ENCODE measurements around the gene TRIM26. TPM values are rescaled to one million over a fixed set of nuclear protein-coding genes. Genes with fewer than 3 reads are reported as not detected.
"Not testable (repeated sequence)": the region's sequence is repeated elsewhere in the genome, so short reads cannot be mapped to it uniquely, and the experiment has no call there.

The TRIM26 gene
- 27.2 and 56.4 TPM in 2 replicates for total RNA-seq (2014; rRNA removed; shearing (Covaris generic))

GRCh38 chr6:30212865-30213666, at the start of gene TRIM26:
TSS of gene TRIM26 (minus strand) at chr6:30213406. CDS start at chr6:30199103, 14,303 bp downstream.
- Histone ChIP-seq H3K4me1 (replicated peaks) (peaks cover 33% of the 10 kb centered on the region), H3K27ac (peak within 1 kb of the TSS; percentile 79), H3K4me3 (peak within 1 kb of the TSS; percentile 76), H3K27me3 (replicated peaks) (no peaks in the 10 kb centered on the region), H3K36me3 (peaks cover 26% of the 10 kb centered on the region), H3K9me3 (replicated peaks) (no peaks in the 10 kb centered on the region)
- peak; percentile 96 to 98 for DNase-seq (ENCODE audit: low read depth in 1 of 2, low spot score in 2 of 2)

GRCh38 chr6:30260036-30260504, 46.9 kb upstream of the TRIM26 start:
- Histone ChIP-seq H3K27me3 (replicated peaks) (peaks cover 18% of the 10 kb centered on the region; the same call in 1 of the 2 replicates), H3K36me3 (no peaks in the 10 kb centered on the region), H3K4me1 (replicated peaks) (peaks cover 33% of the 10 kb centered on the region), H3K27ac (no peak overlapping the region), H3K9me3 (replicated peaks) (no peaks in the 10 kb centered on the region), H3K4me3 (peak overlapping the region; percentile 65)
- no peak for DNase-seq (ENCODE audit: low read depth in 1 of 2, low spot score in 2 of 2)

- no peaks in the 10 kb centered on the region for H3K9me3 ChIP-seq (replicated peaks)
- peaks cover 18% of the 10 kb centered on the region; the same call in 1 of the 2 replicates for H3K27me3 ChIP-seq (replicated peaks)
- peaks cover 26% of the 10 kb centered on the region for H3K4me1 ChIP-seq (replicated peaks)
- H3K36me3 ChIP-seq, result no peaks in the 10 kb centered on the region
- no peak overlapping the region for H3K27ac ChIP-seq
- peak overlapping the region; percentile 65 for H3K4me3 ChIP-seq
- DNase-seq (ENCODE audit: low read depth in 1 of 2, low spot score in 2 of 2), result peak; percentile 69 to 73
Measured at GRCh38 chr6:30259140-30260035, 46.2 kb upstream of the TRIM26 start.

GRCh38 chr6:30258204-30258603, 45.0 kb upstream of the TRIM26 start:
- Histone ChIP-seq H3K4me3 (no peak overlapping the region), H3K27ac (no peak overlapping the region), H3K36me3 (no peaks in the 10 kb centered on the region), H3K4me1 (replicated peaks) (peaks cover 14% of the 10 kb centered on the region), H3K9me3 (replicated peaks) (no peaks in the 10 kb centered on the region), H3K27me3 (replicated peaks) (peaks cover 22% of the 10 kb centered on the region; the same call in 1 of the 2 replicates)
- DNase-seq (ENCODE audit: low read depth in 1 of 2, low spot score in 2 of 2), result no peak

- DNase-seq (ENCODE audit: low read depth in 1 of 2, low spot score in 2 of 2), result not testable (repeated sequence)
- peaks cover 21% of the 10 kb centered on the region; the same call in 1 of the 2 replicates for H3K27me3 ChIP-seq (replicated peaks)
Measured at GRCh38 chr6:30252417-30252816, 39.2 kb upstream of the TRIM26 start.

GRCh38 chr6:30244560-30244959, 31.4 kb upstream of the TRIM26 start:
- no peak for DNase-seq (ENCODE audit: low read depth in 1 of 2, low spot score in 2 of 2)
- no peaks in the 10 kb centered on the region for H3K4me1 ChIP-seq (replicated peaks)
- H3K36me3 ChIP-seq, result no peaks in the 10 kb centered on the region
- no peak overlapping the region for H3K4me3 ChIP-seq
- peaks cover 27% of the 10 kb centered on the region for H3K27me3 ChIP-seq (replicated peaks)
- H3K9me3 ChIP-seq (replicated peaks), result no peaks in the 10 kb centered on the region
- no peak overlapping the region for H3K27ac ChIP-seq

More at GRCh38 chr6:30252417-30252816, 39.2 kb upstream of the TRIM26 start:
- H3K27ac ChIP-seq; H3K4me1 ChIP-seq (replicated peaks); H3K9me3 ChIP-seq (replicated peaks); H3K4me3 ChIP-seq; H3K36me3 ChIP-seq: not testable (repeated sequence)

- Histone ChIP-seq H3K36me3 (no peaks in the 10 kb centered on the region), H3K9me3 (replicated peaks) (no peaks in the 10 kb centered on the region), H3K4me3 (no peak overlapping the region), H3K27me3 (replicated peaks) (peaks cover 46% of the 10 kb centered on the region), H3K27ac (no peak overlapping the region), H3K4me1 (replicated peaks) (no peaks in the 10 kb centered on the region)
- peak in 1 of 2 experiments; percentile 20 for DNase-seq (ENCODE audit: low read depth in 1 of 2, low spot score in 2 of 2)
Measured at GRCh38 chr6:30238178-30238795, 25.1 kb upstream of the TRIM26 start.

- no peak for DNase-seq (ENCODE audit: low read depth in 1 of 2, low spot score in 2 of 2)
- Histone ChIP-seq H3K9me3 (replicated peaks) (no peaks in the 10 kb centered on the region; the same call in 1 of the 2 replicates), H3K27me3 (replicated peaks) (peaks cover 64% of the 10 kb centered on the region), H3K36me3 (no peaks in the 10 kb centered on the region), H3K27ac (no peak overlapping the region), H3K4me3 (no peak overlapping the region), H3K4me1 (replicated peaks) (no peaks in the 10 kb centered on the region)
Measured at GRCh38 chr6:30234356-30234755, 21.1 kb upstream of the TRIM26 start.

GRCh38 chr6:30231067-30231466, 17.9 kb upstream of the TRIM26 start:
- H3K27ac ChIP-seq, result no peak overlapping the region
- DNase-seq (ENCODE audit: low read depth in 1 of 2, low spot score in 2 of 2), result peak in 1 of 2 experiments; percentile 43
- no peaks in the 10 kb centered on the region for H3K36me3 ChIP-seq
- H3K4me1 ChIP-seq (replicated peaks), result no peaks in the 10 kb centered on the region
- H3K9me3 ChIP-seq (replicated peaks), result no peaks in the 10 kb centered on the region; the same call in 1 of the 2 replicates
- H3K27me3 ChIP-seq (replicated peaks), result peaks cover 61% of the 10 kb centered on the region
- H3K4me3 ChIP-seq, result no peak overlapping the region

GRCh38 chr6:30227763-30228487, 14.7 kb upstream of the TRIM26 start:
- H3K36me3 ChIP-seq, result no peaks in the 10 kb centered on the region
- H3K4me3 ChIP-seq, result no peak overlapping the region
- peaks cover 44% of the 10 kb centered on the region for H3K27me3 ChIP-seq (replicated peaks)
- no peaks in the 10 kb centered on the region for H3K4me1 ChIP-seq (replicated peaks)
- DNase-seq (ENCODE audit: low read depth in 1 of 2, low spot score in 2 of 2), result no peak
- H3K27ac ChIP-seq, result no peak overlapping the region
- H3K9me3 ChIP-seq (replicated peaks), result peaks cover 4% of the 10 kb centered on the region

- Histone ChIP-seq H3K4me1 (replicated peaks) (no peaks in the 10 kb centered on the region), H3K27ac (no peak overlapping the region), H3K27me3 (replicated peaks) (peaks cover 40% of the 10 kb centered on the region), H3K36me3 (no peaks in the 10 kb centered on the region), H3K9me3 (replicated peaks) (peaks cover 4% of the 10 kb centered on the region), H3K4me3 (no peak overlapping the region)
- DNase-seq (ENCODE audit: low read depth in 1 of 2, low spot score in 2 of 2), result no peak
Measured at GRCh38 chr6:30227242-30227722, 14.1 kb upstream of the TRIM26 start.

GRCh38 chr6:30223339-30223738, 10.1 kb upstream of the TRIM26 start:
- no peak for DNase-seq (ENCODE audit: low read depth in 1 of 2, low spot score in 2 of 2)
- Histone ChIP-seq H3K27me3 (replicated peaks) (peaks cover 12% of the 10 kb centered on the region), H3K27ac (no peak overlapping the region), H3K9me3 (replicated peaks) (peaks cover 4% of the 10 kb centered on the region), H3K4me3 (no peak overlapping the region), H3K4me1 (replicated peaks) (no peaks in the 10 kb centered on the region), H3K36me3 (no peaks in the 10 kb centered on the region)

- not testable (repeated sequence) for H3K4me1 ChIP-seq (replicated peaks); H3K9me3 ChIP-seq (replicated peaks); H3K4me3 ChIP-seq; H3K27ac ChIP-seq; H3K36me3 ChIP-seq; DNase-seq (ENCODE audit: low read depth in 1 of 2, low spot score in 2 of 2); H3K27me3 ChIP-seq (replicated peaks)
Measured at GRCh38 chr6:30221956-30222355, 8.8 kb upstream of the TRIM26 start.
